ENCODE data around the gene HOXC12.

HOXC12 gene, protein sequence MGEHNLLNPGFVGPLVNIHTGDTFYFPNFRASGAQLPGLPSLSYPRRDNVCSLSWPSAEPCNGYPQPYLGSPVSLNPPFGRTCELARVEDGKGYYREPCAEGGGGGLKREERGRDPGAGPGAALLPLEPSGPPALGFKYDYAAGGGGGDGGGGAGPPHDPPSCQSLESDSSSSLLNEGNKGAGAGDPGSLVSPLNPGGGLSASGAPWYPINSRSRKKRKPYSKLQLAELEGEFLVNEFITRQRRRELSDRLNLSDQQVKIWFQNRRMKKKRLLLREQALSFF

GRCh38 chr12:53954694-53955035 is at the start of gene HOXC12:
HOXC12 (plus strand) TSS chr12:53954903; CDS start chr12:53954930, 27 bp downstream.
- H3K4me1 ChIP-seq (ENCODE audit: control insufficient read depth, insufficient read depth, low read length), result peaks cover 3% of the 10 kb centered on the region
- no peaks in the 10 kb centered on the region for H3K9me3 ChIP-seq (ENCODE audit: control insufficient read depth, low read length)
- no peak within 1 kb of the TSS for H3K9ac ChIP-seq (ENCODE audit: low read length)
- peaks cover 99% of the 10 kb centered on the region for H3K27me3 ChIP-seq (ENCODE audit: control insufficient read depth, insufficient read depth, low read length)
- H3K36me3 ChIP-seq (ENCODE audit: control insufficient read depth, insufficient read depth, low read length), result no peaks in the 10 kb centered on the region
- H3K4me3 ChIP-seq (ENCODE audit: low read length), result no peak within 1 kb of the TSS

- Histone ChIP-seq H3K9me3 (ENCODE audit: control insufficient read depth, low read length) (no peaks in the 10 kb centered on the region), H3K4me1 (ENCODE audit: control insufficient read depth, insufficient read depth, low read length) (no peaks in the 10 kb centered on the region), H3K9ac (ENCODE audit: low read length) (no peak overlapping the region), H3K4me3 (ENCODE audit: low read length) (no peak overlapping the region), H3K36me3 (ENCODE audit: control insufficient read depth, insufficient read depth, low read length) (no peaks in the 10 kb centered on the region), H3K27me3 (ENCODE audit: control insufficient read depth, insufficient read depth, low read length) (peaks cover 35% of the 10 kb centered on the region)
Measured at GRCh38 chr12:53907103-53907502, 47.6 kb upstream of the HOXC12 start.

GRCh38 chr12:53916788-53917655 is 37.7 kb upstream of the HOXC12 start:
- Histone ChIP-seq H3K27me3 (ENCODE audit: control insufficient read depth, insufficient read depth, low read length) (peaks cover 46% of the 10 kb centered on the region), H3K4me3 (ENCODE audit: low read length) (no peak overlapping the region), H3K9me3 (ENCODE audit: control insufficient read depth, low read length) (no peaks in the 10 kb centered on the region), H3K4me1 (ENCODE audit: control insufficient read depth, insufficient read depth, low read length) (peaks cover 5% of the 10 kb centered on the region), H3K36me3 (ENCODE audit: control insufficient read depth, insufficient read depth, low read length) (no peaks in the 10 kb centered on the region), H3K9ac (ENCODE audit: low read length) (no peak overlapping the region)

- Histone ChIP-seq H3K9ac (ENCODE audit: low read length) (no peak overlapping the region), H3K36me3 (ENCODE audit: control insufficient read depth, insufficient read depth, low read length) (no peaks in the 10 kb centered on the region), H3K27me3 (ENCODE audit: control insufficient read depth, insufficient read depth, low read length) (peaks cover 89% of the 10 kb centered on the region), H3K4me3 (ENCODE audit: low read length) (no peak overlapping the region), H3K9me3 (ENCODE audit: control insufficient read depth, low read length) (no peaks in the 10 kb centered on the region), H3K4me1 (ENCODE audit: control insufficient read depth, insufficient read depth, low read length) (peaks cover 5% of the 10 kb centered on the region)
Measured at GRCh38 chr12:53924521-53925405, 29.9 kb upstream of the HOXC12 start.

DNA sequence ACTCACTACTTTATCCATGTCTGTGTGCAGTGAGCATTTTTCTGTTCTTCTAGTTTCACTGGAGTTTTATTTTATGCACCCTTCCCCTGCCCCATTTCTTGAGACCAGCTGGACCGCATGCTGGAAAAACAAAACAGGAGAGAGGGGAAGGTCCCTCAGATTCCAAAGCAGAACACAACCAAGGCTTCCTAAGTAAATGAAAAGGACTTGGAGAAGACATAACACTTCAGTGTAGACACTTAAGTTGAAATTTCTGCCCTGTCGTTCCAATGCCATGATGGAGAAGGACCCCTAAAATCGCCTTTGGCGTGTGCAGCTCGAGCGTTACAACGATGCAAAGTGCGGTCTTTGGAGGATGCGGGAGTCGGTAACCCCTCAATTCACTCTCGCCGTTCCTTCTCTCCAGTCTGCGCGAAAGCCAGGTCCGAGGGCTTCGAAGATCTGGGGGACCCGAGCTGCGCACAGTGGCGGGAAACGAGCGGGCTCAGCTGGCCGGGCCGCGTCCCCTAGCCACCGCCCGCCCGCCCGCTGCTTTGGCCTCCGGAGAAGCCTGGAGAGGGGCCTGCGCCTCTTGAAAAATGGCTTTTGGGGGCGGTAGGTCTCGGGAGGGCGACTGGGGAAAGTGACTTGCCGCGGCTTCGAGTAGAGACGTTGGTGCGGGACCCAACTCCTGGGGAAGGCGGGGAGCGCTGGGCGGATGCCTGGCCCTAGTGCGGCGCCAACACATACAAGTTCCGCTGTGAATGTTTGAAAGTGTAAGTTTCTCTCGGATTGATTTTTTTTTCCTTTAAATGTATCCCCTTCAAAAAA is 27.3 kb upstream of the HOXC12 start:
- H3K9ac ChIP-seq (ENCODE audit: low read length), result no peak overlapping the region
- H3K36me3 ChIP-seq (ENCODE audit: control insufficient read depth, insufficient read depth, low read length), result no peaks in the 10 kb centered on the region
- H3K4me1 ChIP-seq (ENCODE audit: control insufficient read depth, insufficient read depth, low read length), result no peaks in the 10 kb centered on the region
- no peak overlapping the region for H3K4me3 ChIP-seq (ENCODE audit: low read length)
- peaks cover 98% of the 10 kb centered on the region for H3K27me3 ChIP-seq (ENCODE audit: control insufficient read depth, insufficient read depth, low read length)
- no peaks in the 10 kb centered on the region for H3K9me3 ChIP-seq (ENCODE audit: control insufficient read depth, low read length)

DNA sequence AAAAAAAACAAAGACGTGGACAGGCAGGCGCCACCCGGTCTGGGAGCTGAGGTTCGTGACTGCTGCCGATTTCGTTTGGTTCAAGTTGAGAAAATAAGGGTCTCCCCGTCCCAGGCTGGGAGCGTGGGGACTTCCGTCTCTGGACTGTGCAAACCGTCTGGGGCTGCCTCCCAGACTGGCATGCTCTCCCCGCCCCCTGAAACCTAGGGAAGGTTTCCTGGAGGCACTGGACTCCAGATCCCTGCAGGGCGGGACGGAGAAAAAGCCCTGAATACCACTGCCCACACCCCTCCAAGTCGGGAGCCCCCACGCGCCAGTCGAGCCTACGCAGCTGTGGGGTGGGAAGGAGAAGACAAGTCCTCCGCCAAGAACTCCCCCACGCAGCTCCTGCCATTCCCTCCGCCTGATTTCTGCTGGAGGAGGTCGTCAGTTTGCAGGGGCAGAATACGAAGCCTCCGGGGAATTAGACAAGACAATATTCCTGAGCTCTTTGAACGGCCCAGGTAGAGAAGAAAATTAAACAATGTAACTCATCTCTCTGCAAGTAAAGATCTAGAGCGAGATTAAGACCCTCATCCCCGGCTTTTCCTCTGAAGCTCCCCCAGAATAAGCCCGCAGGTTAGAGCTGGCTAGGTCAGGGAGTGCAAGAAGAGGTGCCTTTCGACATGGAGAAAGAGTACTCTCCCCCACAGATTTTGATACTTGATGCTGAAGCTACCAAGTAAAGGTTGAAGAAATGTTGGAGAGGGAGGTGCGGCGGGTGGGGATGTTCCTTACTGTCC is 26.5 kb upstream of the HOXC12 start:
- no peaks in the 10 kb centered on the region for H3K4me1 ChIP-seq (ENCODE audit: control insufficient read depth, insufficient read depth, low read length)
- H3K4me3 ChIP-seq (ENCODE audit: low read length), result no peak overlapping the region
- H3K27me3 ChIP-seq (ENCODE audit: control insufficient read depth, insufficient read depth, low read length), result peaks cover 98% of the 10 kb centered on the region
- no peak overlapping the region for H3K9ac ChIP-seq (ENCODE audit: low read length)
- no peaks in the 10 kb centered on the region for H3K36me3 ChIP-seq (ENCODE audit: control insufficient read depth, insufficient read depth, low read length)
- H3K9me3 ChIP-seq (ENCODE audit: control insufficient read depth, low read length), result no peaks in the 10 kb centered on the region

DNA sequence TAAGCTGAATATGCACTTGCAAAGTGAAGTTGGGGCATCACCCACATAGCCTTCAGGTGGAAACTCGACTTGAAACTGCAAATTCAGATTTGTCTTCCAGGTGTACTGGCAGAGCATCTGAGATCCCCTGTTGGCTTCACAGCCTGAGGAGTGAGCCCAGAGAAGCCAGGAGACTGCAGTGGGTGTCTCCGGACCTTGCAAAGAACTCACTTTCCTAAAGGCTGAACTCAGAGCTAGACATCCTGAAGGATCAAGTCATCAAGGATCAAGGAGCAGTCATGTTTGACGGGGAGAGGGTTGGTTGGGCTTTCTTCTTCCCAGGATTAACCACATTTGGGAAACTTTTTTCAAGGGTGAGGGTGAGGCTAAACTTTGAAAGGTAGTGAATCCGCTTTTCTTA is 25.2 kb upstream of the HOXC12 start:
- Histone ChIP-seq H3K9me3 (ENCODE audit: control insufficient read depth, low read length) (no peaks in the 10 kb centered on the region), H3K4me3 (ENCODE audit: low read length) (no peak overlapping the region), H3K9ac (ENCODE audit: low read length) (no peak overlapping the region), H3K27me3 (ENCODE audit: control insufficient read depth, insufficient read depth, low read length) (peaks cover 98% of the 10 kb centered on the region), H3K4me1 (ENCODE audit: control insufficient read depth, insufficient read depth, low read length) (no peaks in the 10 kb centered on the region), H3K36me3 (ENCODE audit: control insufficient read depth, insufficient read depth, low read length) (no peaks in the 10 kb centered on the region)

GRCh38 chr12:53930591-53931255 is 24.0 kb upstream of the HOXC12 start:
- H3K4me1 ChIP-seq (ENCODE audit: control insufficient read depth, insufficient read depth, low read length), result no peaks in the 10 kb centered on the region
- no peak overlapping the region for H3K9ac ChIP-seq (ENCODE audit: low read length)
- peaks cover 98% of the 10 kb centered on the region for H3K27me3 ChIP-seq (ENCODE audit: control insufficient read depth, insufficient read depth, low read length)
- H3K36me3 ChIP-seq (ENCODE audit: control insufficient read depth, insufficient read depth, low read length), result no peaks in the 10 kb centered on the region
- no peak overlapping the region for H3K4me3 ChIP-seq (ENCODE audit: low read length)
- no peaks in the 10 kb centered on the region for H3K9me3 ChIP-seq (ENCODE audit: control insufficient read depth, low read length)

DNA sequence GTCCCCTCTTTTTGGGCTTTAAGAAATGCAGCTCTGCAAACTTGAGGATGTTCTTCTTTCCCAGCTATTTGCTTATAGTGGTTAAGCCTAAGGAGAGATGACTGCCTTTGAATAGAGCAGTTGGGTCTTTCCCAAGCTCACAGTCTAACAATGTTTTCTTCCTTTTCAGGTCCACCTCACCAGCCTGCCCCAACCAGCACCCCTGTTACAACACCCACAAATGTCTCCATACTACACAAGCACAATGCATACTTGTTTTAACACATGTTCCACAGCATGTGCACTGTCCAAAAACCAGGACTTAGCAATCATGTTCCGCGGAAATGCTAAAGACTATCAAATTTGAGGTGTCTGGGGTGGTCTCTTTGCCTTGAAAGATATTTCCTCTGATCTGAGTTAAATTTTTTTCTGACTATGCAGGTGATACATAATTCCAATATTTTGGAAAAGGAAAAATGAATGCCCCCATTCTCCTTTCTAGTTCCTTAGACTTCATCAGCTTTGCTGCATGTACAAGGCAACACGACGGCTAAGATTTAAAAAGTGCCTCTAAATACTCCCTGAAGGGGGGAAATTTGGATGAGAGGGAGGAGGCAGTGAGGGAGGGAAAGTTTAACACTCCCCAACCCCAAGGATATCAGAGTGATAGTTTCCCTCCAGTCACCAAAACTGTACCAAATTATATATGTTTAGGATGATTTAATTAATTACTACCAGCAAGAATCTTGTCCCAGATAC is 22.7 kb upstream of the HOXC12 start:
- no peak overlapping the region for H3K4me3 ChIP-seq (ENCODE audit: low read length)
- no peaks in the 10 kb centered on the region for H3K36me3 ChIP-seq (ENCODE audit: control insufficient read depth, insufficient read depth, low read length)
- no peaks in the 10 kb centered on the region for H3K4me1 ChIP-seq (ENCODE audit: control insufficient read depth, insufficient read depth, low read length)
- H3K27me3 ChIP-seq (ENCODE audit: control insufficient read depth, insufficient read depth, low read length), result peaks cover 98% of the 10 kb centered on the region
- no peak overlapping the region for H3K9ac ChIP-seq (ENCODE audit: low read length)
- H3K9me3 ChIP-seq (ENCODE audit: control insufficient read depth, low read length), result no peaks in the 10 kb centered on the region

- Histone ChIP-seq H3K4me3 (ENCODE audit: low read length) (no peak overlapping the region), H3K9ac (ENCODE audit: low read length) (no peak overlapping the region), H3K4me1 (ENCODE audit: control insufficient read depth, insufficient read depth, low read length) (no peaks in the 10 kb centered on the region), H3K27me3 (ENCODE audit: control insufficient read depth, insufficient read depth, low read length) (peaks cover 98% of the 10 kb centered on the region), H3K36me3 (ENCODE audit: control insufficient read depth, insufficient read depth, low read length) (no peaks in the 10 kb centered on the region), H3K9me3 (ENCODE audit: control insufficient read depth, low read length) (no peaks in the 10 kb centered on the region)
Measured at GRCh38 chr12:53932915-53933314, 21.8 kb upstream of the HOXC12 start.
